ENCODE measurements around the gene BEND6.
A peak's percentile ranks its signal among the peaks of the same experiment; 100 is the strongest.
"Not testable (repeated sequence)": the region's sequence is repeated elsewhere in the genome, so short reads cannot be mapped to it uniquely, and the experiment has no call there.

The BEND6 gene

DNA sequence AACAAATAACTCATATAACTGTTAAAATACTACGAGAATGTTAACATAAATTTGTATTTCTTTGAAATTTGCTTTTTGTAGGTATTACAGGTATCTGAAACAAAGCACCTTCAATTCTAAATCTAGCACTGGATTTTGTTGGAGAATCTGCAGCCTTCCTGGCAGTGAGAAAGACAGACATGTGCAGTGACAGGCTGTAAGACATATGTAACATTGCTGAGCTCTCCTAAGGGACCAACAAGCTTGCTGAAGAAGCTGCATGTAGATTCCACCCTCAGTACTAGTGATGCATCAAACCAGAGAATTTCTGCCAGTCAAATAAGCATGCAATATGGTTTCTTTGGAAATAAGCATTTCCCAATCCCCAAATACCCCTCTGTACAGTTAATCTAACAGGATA lies 71.1 kb downstream of the BEND6 start:
- no peak for DNase-seq (ENCODE audit: extremely low read depth in 1 of 2, low read depth in 1 of 2)

DNA sequence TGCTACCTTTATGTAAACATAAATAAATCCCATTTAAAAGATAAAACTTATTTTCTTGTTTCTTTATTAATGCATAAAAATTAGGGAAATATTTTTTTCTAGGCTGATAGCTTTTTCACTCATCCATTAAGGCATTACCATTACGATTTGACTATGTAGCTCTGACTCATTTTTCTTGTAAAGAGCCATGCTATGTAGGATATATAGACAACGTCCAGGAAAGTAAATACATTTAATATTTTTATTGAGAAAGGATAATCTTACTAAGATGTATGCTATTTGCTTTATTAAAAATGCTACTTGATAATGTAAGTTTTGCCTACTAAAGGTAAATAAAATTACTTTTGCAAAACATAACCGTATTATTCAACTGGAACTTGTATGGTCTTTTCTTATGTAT lies 72.4 kb downstream of the BEND6 start:
- no peak for DNase-seq (ENCODE audit: extremely low read depth in 1 of 2, low read depth in 1 of 2)

GRCh38 chr6:57029213-57029612 lies 74.3 kb downstream of the BEND6 start:
- no peak for DNase-seq (ENCODE audit: extremely low read depth in 1 of 2, low read depth in 1 of 2)

GRCh38 chr6:57033228-57033627 lies 78.3 kb downstream of the BEND6 start:
- no peak for DNase-seq (ENCODE audit: extremely low read depth in 1 of 2, low read depth in 1 of 2)

GRCh38 chr6:57035549-57035948 lies 80.6 kb downstream of the BEND6 start:
- no peak for DNase-seq (ENCODE audit: extremely low read depth in 1 of 2, low read depth in 1 of 2)

DNA sequence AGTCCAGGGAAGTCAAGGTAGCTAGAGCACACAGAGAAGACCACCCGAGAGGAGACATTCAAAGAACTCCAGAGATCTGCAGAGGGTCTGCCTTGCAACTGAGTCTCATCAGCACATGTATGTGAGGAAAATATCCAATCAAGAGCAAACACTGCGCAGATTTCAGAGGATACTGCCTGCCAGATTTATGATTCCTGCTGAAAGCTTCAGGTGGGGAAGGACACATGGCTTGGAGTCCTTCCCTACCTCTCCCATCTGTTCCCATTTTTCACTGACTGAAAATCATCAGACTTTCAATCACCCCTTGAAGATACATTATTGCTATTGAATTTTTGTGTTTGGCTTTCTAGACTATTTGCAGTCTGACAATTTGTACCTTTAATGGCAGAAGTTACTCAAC lies 84.0 kb downstream of the BEND6 start:
- no peak for DNase-seq (ENCODE audit: extremely low read depth in 1 of 2, low read depth in 1 of 2)

DNA sequence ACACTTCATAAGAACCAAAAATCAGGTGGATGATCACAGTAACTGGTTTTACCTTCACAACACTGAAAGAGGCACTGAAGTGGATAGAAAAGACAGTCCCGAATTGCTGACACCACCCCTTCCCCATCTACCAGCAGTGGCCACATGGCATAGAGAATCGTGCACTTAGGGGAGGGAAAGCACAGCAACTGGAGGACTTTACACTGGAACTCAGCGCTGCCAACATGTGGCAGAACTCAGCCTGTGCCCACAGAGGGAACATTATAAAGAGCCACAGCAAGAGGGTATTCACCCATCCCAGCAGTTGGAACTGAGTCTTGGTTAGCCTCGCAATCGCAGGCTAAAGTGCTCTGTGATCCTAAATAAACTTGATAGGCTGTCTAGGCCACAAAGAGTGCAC lies 85.1 kb downstream of the BEND6 start:
- DNase-seq (ENCODE audit: extremely low read depth in 1 of 2, low read depth in 1 of 2): no peak

DNA sequence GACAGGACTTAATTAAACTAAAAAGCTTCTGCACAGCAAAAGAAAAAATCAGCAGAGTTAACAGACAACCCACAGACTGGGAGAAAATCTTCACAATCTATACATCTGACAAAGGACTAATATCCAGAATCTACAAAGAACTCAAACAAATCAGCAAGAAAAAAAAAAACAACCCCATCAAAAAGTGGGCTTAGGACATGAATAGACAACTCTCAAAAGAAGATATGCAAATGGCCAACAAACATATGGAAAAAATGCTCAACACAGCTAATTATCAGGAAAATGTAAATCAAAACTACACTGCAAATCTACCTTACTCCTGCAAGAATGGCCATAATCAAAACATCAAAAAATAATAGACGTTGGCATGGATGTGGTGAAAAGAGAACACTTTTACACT lies 89.2 kb downstream of the BEND6 start:
- DNase-seq (ENCODE audit: extremely low read depth in 1 of 2, low read depth in 1 of 2): not testable (repeated sequence)

DNA sequence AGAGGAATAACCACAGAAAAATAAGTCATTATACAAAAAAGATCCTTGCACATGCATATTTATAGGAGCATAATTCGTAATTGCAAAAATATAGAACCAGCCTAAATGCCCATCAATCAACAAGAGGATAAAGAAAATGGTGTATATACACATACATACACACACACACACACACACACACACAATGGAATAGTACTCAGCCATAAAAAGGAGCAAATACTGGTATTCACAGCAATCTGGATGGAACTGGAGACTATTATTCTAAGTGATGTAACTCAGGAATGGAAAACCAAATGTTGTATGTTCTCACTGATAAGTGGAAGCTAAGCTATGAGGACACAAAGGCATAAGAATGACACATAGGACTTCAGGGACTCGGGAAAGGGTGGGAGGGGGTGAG lies 89.7 kb downstream of the BEND6 start:
- DNase-seq (ENCODE audit: extremely low read depth in 1 of 2, low read depth in 1 of 2): no peak

DNA sequence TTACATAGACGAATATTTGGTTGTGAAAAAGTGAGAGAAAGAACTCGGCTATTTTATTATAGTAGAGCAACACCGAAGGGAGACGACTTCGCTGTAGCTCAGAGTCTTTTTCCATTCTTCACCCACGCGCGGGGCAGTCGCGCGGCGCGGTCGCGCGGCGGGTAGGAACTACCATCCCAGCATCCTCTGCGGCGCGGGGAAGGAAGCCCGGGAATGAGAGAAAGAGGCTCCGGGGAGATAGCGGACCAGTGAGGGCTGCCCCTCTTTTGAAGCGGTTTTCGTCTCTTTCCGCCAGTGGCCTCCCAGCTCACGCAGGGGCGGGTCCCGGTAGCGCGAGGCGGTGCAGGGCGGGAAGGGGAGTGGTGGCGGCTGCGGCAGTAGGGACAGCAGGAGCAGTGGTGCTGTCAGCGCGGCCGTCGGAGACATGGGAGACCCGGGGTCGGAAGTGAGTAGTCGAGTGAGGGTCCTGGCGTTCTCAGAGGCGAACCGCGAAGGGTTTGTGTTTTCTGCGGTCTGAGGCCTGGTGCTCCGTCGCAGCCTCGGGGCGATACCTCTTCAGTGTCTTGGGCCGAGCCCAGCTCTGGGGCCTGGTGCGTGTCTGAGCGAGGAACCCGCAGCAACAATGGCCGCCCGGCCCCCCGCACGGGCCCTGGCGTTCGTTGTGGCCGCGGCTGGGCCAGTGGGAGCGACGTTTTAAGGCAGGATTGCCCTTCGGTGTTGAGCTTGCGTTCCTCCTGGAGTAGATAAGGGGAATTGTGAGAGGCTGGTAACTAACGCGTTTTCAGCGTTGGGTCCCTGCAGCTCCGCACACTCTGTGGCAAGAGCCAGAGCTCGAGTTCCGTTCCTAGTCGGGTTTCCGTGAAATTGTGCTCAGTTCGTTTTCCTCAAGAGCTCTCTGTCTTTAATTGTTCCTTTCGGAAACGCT lies 91.7 kb downstream of the BEND6 start, which contains the start of gene KIAA1586:
KIAA1586 (plus strand) TSS at position 362 of the 925 bp plus-strand sequence; CDS start at position 425, 63 bp downstream.
- DNase-seq (ENCODE audit: extremely low read depth in 1 of 2, low read depth in 1 of 2): peak; percentile 51 to 53

- DNase-seq (ENCODE audit: extremely low read depth in 1 of 2, low read depth in 1 of 2): not testable (repeated sequence)
Measured at GRCh38 chr6:57047257-57047585, 92.3 kb downstream of the BEND6 start.

GRCh38 chr6:57047859-57048258 lies 93.0 kb downstream of the BEND6 start:
- not testable (repeated sequence) for DNase-seq (ENCODE audit: extremely low read depth in 1 of 2, low read depth in 1 of 2)

- no peak for DNase-seq (ENCODE audit: extremely low read depth in 1 of 2, low read depth in 1 of 2)
Measured at GRCh38 chr6:57048577-57048976, 93.7 kb downstream of the BEND6 start.

DNA sequence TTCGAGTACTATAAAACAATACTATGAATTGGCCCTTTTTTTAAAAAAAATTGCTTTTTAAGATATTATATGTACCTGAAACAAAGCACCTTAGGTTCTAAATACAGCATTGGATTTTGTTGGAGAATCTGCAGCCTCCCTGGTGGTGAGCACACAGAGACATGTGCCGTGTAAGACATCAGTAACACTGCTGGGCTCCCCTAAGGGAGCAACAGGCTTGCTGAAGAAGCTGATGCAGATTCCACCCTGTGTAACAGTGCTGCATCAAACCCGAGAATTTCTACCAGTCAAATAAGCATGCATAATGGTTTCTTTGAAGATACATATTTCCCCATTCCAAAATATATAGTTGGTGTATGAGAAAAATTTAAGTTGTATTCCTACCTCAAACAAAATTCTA lies 108.9 kb downstream of the BEND6 start:
- DNase-seq (ENCODE audit: extremely low read depth in 1 of 2, low read depth in 1 of 2): no peak

DNA sequence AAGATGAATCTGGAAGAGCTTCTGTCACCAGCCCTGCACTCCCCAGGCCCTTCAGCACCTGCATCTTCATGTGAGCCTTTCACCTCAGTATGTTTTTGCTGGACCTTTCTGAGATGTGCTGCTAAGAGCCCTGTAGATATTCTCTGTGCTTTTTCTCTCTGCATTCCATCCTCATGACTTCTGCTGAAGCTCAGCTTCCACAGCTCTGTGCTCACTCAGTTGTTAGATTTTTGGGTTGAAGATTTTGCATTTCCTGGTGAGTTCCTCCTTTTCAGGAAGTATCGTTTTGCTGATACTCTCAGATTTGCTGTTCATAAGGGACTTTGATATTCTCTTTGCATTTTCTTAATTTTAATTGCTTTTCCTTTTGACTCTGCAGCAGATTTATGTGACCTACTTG lies 109.9 kb downstream of the BEND6 start:
- no peak for DNase-seq (ENCODE audit: extremely low read depth in 1 of 2, low read depth in 1 of 2)

GRCh38 chr6:57068061-57068460 lies 113.2 kb downstream of the BEND6 start:
- DNase-seq (ENCODE audit: extremely low read depth in 1 of 2, low read depth in 1 of 2): no peak

DNA sequence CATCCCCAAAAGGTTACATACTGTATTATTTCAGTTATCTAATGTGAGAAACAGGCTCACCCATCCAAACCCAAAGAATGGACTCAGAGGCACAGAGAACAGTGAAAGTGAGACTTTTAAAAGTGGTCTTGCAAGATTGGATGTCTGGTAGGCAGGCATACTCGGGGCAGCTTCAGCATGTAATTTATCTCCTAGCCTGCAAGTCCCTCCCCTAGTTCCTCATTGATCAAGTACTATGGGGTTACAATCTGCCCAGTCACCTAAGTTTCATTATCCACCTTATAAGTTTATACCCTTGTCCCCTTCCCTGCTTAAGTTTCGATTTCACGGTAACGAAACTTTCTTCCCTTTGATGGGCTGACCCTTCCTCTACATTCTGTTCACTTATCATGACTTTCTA lies 114.3 kb downstream of the BEND6 start:
- DNase-seq (ENCODE audit: extremely low read depth in 1 of 2, low read depth in 1 of 2): no peak

GRCh38 chr6:57069920-57070331 lies 115.0 kb downstream of the BEND6 start:
- DNase-seq (ENCODE audit: extremely low read depth in 1 of 2, low read depth in 1 of 2): no peak

DNA sequence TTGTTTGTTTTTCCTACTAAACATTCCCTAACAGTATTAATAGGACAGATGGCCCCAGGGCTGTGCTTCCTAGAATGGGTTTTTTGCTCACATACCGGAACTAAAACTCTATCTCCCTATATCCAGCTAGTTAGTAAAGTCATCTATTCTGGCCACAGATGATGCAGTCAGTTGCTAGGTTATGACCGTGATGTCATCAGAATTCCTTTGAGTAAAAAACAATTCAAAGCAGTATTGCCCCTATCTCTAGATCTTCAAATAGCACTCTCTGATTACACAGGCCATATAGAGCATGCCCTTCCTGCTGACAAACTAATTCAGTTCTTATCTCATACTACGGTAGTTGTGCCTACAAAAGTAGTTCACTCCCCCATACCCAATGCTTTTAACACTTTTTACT lies 117.2 kb downstream of the BEND6 start:
- no peak for DNase-seq (ENCODE audit: extremely low read depth in 1 of 2, low read depth in 1 of 2)

GRCh38 chr6:57074383-57074782 lies 119.5 kb downstream of the BEND6 start:
- DNase-seq (ENCODE audit: extremely low read depth in 1 of 2, low read depth in 1 of 2): no peak

DNA sequence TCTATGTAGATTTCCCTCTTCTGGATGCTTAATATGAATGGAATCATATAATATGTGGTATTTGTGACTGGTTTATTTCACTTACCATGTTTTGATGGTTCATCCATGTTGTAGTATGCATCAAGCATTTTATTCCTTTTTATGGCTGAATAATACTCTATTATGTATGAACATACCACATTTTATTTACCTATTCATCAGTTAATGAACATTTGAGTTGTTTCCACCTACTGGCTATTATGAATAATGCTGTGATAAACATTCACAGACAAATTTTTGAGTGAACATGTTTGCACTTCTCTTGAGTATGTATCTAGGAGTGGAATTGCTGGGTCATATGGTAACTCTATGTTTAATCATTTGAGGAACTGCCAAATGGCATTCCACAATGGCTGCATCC lies 120.2 kb downstream of the BEND6 start:
- DNase-seq (ENCODE audit: extremely low read depth in 1 of 2, low read depth in 1 of 2): no peak

All from activated CD8-positive, alpha-beta memory T cell treated with anti-CD3 and anti-CD28 coated beads for 1 hour (primary cell).